Gastroesophageal sphincter (tissue), 4 donors: ENCODE results near the gene ZNHIT2. TPM values are rescaled to one million over a fixed set of nuclear protein-coding genes. Genes with fewer than 3 reads are reported as not detected.
A peak's percentile ranks its signal among the peaks of the same experiment; 100 is the strongest.

Source experiments
- ATAC-seq: fragments of 150-250 bp; one replicate; pipeline ENCODE4 v1.9.1; 2016; ENCODE audit warnings: mild to moderate bottlenecking, moderate library complexity
- H3K27ac ChIP-seq, 4 donors: fragments of 200-600 bp; sonication (generic) in 3 of 4; 1 replicate in 3 of 4; 2 replicates in 1 of 4; pipeline ENCODE4 v1.5.1; 2016 to 2019
- H3K27me3 ChIP-seq: fragments of 200-600 bp; sonication (generic); one replicate; pipeline ENCODE4 v1.5.1; 2019
- H3K36me3 ChIP-seq, 2 donors: fragments of 200-600 bp; sonication (generic); one replicate each; pipeline ENCODE4 v1.5.1; 2019; ENCODE audit warnings: control low read depth in 1 of 2
- H3K4me1 ChIP-seq, 3 donors: fragments of 200-600 bp; sonication (generic); 1 replicate in 2 of 3; 2 replicates in 1 of 3; pipeline ENCODE4 v1.5.1; 2016 to 2019; ENCODE audit warnings: control low read depth in 2 of 3
- H3K4me3 ChIP-seq, 2 donors: fragments of 200-600 bp; sonication (generic); one replicate each; pipeline ENCODE4 v1.5.1; 2019; ENCODE audit warnings: mild to moderate bottlenecking in 1 of 2, moderate library complexity in 1 of 2
- H3K9me3 ChIP-seq, 3 donors: fragments of 200-600 bp; sonication (generic); one replicate each; pipeline ENCODE4 v1.5.1; 2017 to 2019; ENCODE audit warnings: control low read depth in 2 of 3
- CTCF ChIP-seq, 4 experiments: fragments of 200-600 bp in 2 of 4; fragments of 450-650 bp in 2 of 4; sonication (generic) in 1 of 4; IDR thresholded peaks; one replicate each; pipeline ENCODE4 v1.5.1; 2017 to 2019; ENCODE audit warnings: antibody characterized with exemption in 4 of 4, mild to moderate bottlenecking in 2 of 4, moderate library complexity in 2 of 4
- EP300 ChIP-seq: sonication (generic); formaldehyde crosslinking; IDR thresholded peaks from one replicate; pipeline ENCODE4 v1.6.1; 2017; ENCODE audit warnings: antibody characterized with exemption, mild to moderate bottlenecking
- POLR2A ChIP-seq, 2 donors: fragments of 450-650 bp; IDR thresholded peaks; one replicate each; pipeline ENCODE4 v1.6.1; 2017; ENCODE audit warnings: antibody characterized with exemption in 2 of 2, mild to moderate bottlenecking in 2 of 2, moderate library complexity in 1 of 2
- POLR2AphosphoS5 ChIP-seq: sonication (generic); formaldehyde crosslinking; IDR thresholded peaks from one replicate; pipeline ENCODE4 v1.6.1; 2017; ENCODE audit warnings: antibody characterized with exemption
- WGBS, 2 donors: methylation state at CpG; one replicate each; pipeline ENCODE4 v1.1.5; 2018; ENCODE audit warnings: low coverage in 1 of 2; 5-methylcytosine and 5-hydroxymethylcytosine counted together
- total RNA-seq, 4 donors: library from RNA; depleted of rRNA; stranded (reverse); fragments of >200 nt; gene quantifications; one replicate each; pipeline ENCODE4 v1.1.0, GENCODE V29; 2016

Gene ZNHIT2
- total RNA-seq, 4 donors from 2014 or later, result 13.6 to 19.1 (median 15.4) TPM

- Histone ChIP-seq H3K4me3 (no peak overlapping the region), H3K4me1 (peaks cover 0 to 27% (median 6%) of the 10 kb centered on the region in 3 donors), H3K9me3 (no peaks in the 10 kb centered on the region), H3K27ac (no peak overlapping the region), H3K36me3 (peaks cover 0 to 79% of the 10 kb centered on the region in 2 donors), H3K27me3 (no peaks in the 10 kb centered on the region)
- 77 to 93% methylated on average over 2 of the region's 6 CpGs for WGBS, 2 donors
- TF ChIP-seq EP300 (no peak), POLR2AphosphoS5 (no peak), POLR2A (IDR thresholded peaks at IDR 0.05) (no peak), CTCF (IDR thresholded peaks at IDR 0.05) (no peak)
- ATAC-seq, result no peak
These were observed 9.2 kb upstream of the ZNHIT2 start for GRCh38 chr11:65126624-65127274.

- Histone ChIP-seq H3K27me3 (no peaks in the 10 kb centered on the region), H3K9me3 (no peaks in the 10 kb centered on the region), H3K36me3 (peaks cover 0 to 75% of the 10 kb centered on the region in 2 donors), H3K4me3 (no peak overlapping the region), H3K27ac (no peak overlapping the region), H3K4me1 (peaks cover 0 to 32% (median 13%) of the 10 kb centered on the region in 3 donors)
- WGBS, 2 donors, result 67% methylated on average over 3 of the region's 12 CpGs; no CpG with 5 or more reads in 1 of the 2 donors
- TF ChIP-seq POLR2A (IDR thresholded peaks at IDR 0.05) (no peak), CTCF (IDR thresholded peaks at IDR 0.05) (no peak), EP300 (no peak), POLR2AphosphoS5 (no peak)
- ATAC-seq, result no peak
These were observed 7.9 kb upstream of the ZNHIT2 start for GRCh38 chr11:65125197-65126056.

- Histone ChIP-seq H3K36me3 (peaks cover 0 to 75% of the 10 kb centered on the region in 2 donors), H3K4me1 (peaks cover 0 to 38% (median 14%) of the 10 kb centered on the region in 3 donors), H3K27ac (no peak overlapping the region), H3K4me3 (no peak overlapping the region), H3K27me3 (no peaks in the 10 kb centered on the region), H3K9me3 (no peaks in the 10 kb centered on the region)
- WGBS, 2 donors, result 83 to 85% methylated on average over 1 to 4 of the region's 5 CpGs
- ATAC-seq, result no peak
- no peak for TF ChIP-seq EP300
- no peak for TF ChIP-seq CTCF (IDR thresholded peaks at IDR 0.05)
- TF ChIP-seq POLR2AphosphoS5, result no peak
- no peak for TF ChIP-seq POLR2A (IDR thresholded peaks at IDR 0.05)
These were observed 7.1 kb upstream of the ZNHIT2 start for GRCh38 chr11:65124480-65125196.

- peak within 1 kb of the TSS; percentile 87 to 97 (median 94) for H3K27ac ChIP-seq
- ATAC-seq, result peak; percentile 94
- H3K4me1 ChIP-seq, result peaks cover 0 to 48% (median 14%) of the 10 kb centered on the region in 3 donors
- no peaks in the 10 kb centered on the region for H3K9me3 ChIP-seq
- H3K4me3 ChIP-seq, result peak within 1 kb of the TSS; percentile 74 to 88
- TF ChIP-seq EP300 (no peak), CTCF (IDR thresholded peaks at IDR 0.05) (peak in 1 of 4 experiments; percentile 5), POLR2AphosphoS5 (peak; percentile 95), POLR2A (IDR thresholded peaks at IDR 0.05) (peak; percentile 87)
- peaks cover 0 to 66% of the 10 kb centered on the region in 2 donors for H3K36me3 ChIP-seq
- 0% methylated on average over 7 to 10 of the region's 64 CpGs for WGBS, 2 donors
- no peaks in the 10 kb centered on the region for H3K27me3 ChIP-seq
These were observed 4.6 kb upstream of the ZNHIT2 start, which contains the start of the genes FAU and MRPL49 for GRCh38 chr11:65121865-65122696. FAU (minus strand) TSS chr11:65122134; CDS start chr11:65121813, 321 bp downstream. MRPL49 (plus strand) TSS chr11:65122321; CDS start chr11:65122347, 26 bp downstream.
